HG03196 (cell line): ENCODE data around the gene DACH2.
"Not testable (repeated sequence)": the region's sequence is repeated elsewhere in the genome, so short reads cannot be mapped to it uniquely, and the experiment has no call there.

Experiments used
- ATAC-seq: cut with Tn5 transposase; IDR thresholded peaks from one replicate; pipeline ENCODE4 v1.9.1; 2021; ENCODE audit not compliant: unreplicated experiment

DACH2 gene

GRCh38 chrX:86148024-86148511 lies at the start of gene DACH2:
TSS of gene DACH2 (plus strand) at chrX:86148451.
- peak; percentile 97 for ATAC-seq

GRCh38 chrX:86102341-86102740 lies 45.9 kb upstream of the DACH2 start:
- ATAC-seq, result no peak

- no peak for ATAC-seq
These were observed 45.2 kb upstream of the DACH2 start for GRCh38 chrX:86103061-86103460.

GRCh38 chrX:86104526-86104925 lies 43.7 kb upstream of the DACH2 start:
- no peak for ATAC-seq

- ATAC-seq, result no peak
These were observed 26.3 kb upstream of the DACH2 start for GRCh38 chrX:86121916-86122315.

- ATAC-seq, result no peak
These were observed 14.5 kb upstream of the DACH2 start for GRCh38 chrX:86133761-86134160.

GRCh38 chrX:86137071-86137470 lies 11.2 kb upstream of the DACH2 start:
- no peak for ATAC-seq

GRCh38 chrX:86141786-86142185 lies 6.5 kb upstream of the DACH2 start:
- no peak for ATAC-seq

- no peak for ATAC-seq
These were observed 2.1 kb upstream of the DACH2 start for GRCh38 chrX:86146102-86146501.

GRCh38 chrX:86148594-86148993 lies 343 bp downstream of the DACH2 start:
- ATAC-seq, result no peak

GRCh38 chrX:86149119-86149518 lies 868 bp downstream of the DACH2 start:
- ATAC-seq, result no peak

GRCh38 chrX:86154553-86154952 lies 6.3 kb downstream of the DACH2 start:
- ATAC-seq, result no peak

GRCh38 chrX:86171366-86171765 lies 23.1 kb downstream of the DACH2 start:
- ATAC-seq, result no peak

- no peak for ATAC-seq
These were observed 30.7 kb downstream of the DACH2 start for GRCh38 chrX:86178906-86179305.

GRCh38 chrX:86181325-86181724 lies 33.1 kb downstream of the DACH2 start:
- not testable (repeated sequence) for ATAC-seq

- no peak for ATAC-seq
These were observed 44.6 kb downstream of the DACH2 start for GRCh38 chrX:86192827-86193226.

- no peak for ATAC-seq
These were observed 46.5 kb downstream of the DACH2 start for GRCh38 chrX:86194758-86195157.

- no peak for ATAC-seq
These were observed 47.1 kb downstream of the DACH2 start for GRCh38 chrX:86195343-86195742.

GRCh38 chrX:86197815-86198214 lies 49.6 kb downstream of the DACH2 start:
- ATAC-seq, result no peak

- no peak for ATAC-seq
These were observed 62.5 kb downstream of the DACH2 start for GRCh38 chrX:86210772-86211171.

GRCh38 chrX:86215260-86215659 lies 67.0 kb downstream of the DACH2 start:
- no peak for ATAC-seq

GRCh38 chrX:86237482-86237881 lies 89.2 kb downstream of the DACH2 start:
- no peak for ATAC-seq

- no peak for ATAC-seq
These were observed 93.3 kb downstream of the DACH2 start for GRCh38 chrX:86241547-86241946.

GRCh38 chrX:86263526-86263925 lies 115.3 kb downstream of the DACH2 start:
- ATAC-seq, result no peak
